HG03039 (cell line): ENCODE data around the gene GASK1A.
"Not testable (repeated sequence)": the region's sequence is repeated elsewhere in the genome, so short reads cannot be mapped to it uniquely, and the experiment has no call there.

Experiments
- ATAC-seq: cut with Tn5 transposase; IDR thresholded peaks from one replicate; pipeline ENCODE4 v1.9.1; 2021; ENCODE audit warnings: mild to moderate bottlenecking, moderate library complexity; ENCODE audit not compliant: unreplicated experiment

The GASK1A gene

GRCh38 chr3:42979044-42979972 lies at the start of gene GASK1A:
Gene GASK1A, plus strand, starts transcription at chr3:42979311. Its CDS starts 332 bp downstream, at chr3:42979643.
- no peak for ATAC-seq

DNA sequence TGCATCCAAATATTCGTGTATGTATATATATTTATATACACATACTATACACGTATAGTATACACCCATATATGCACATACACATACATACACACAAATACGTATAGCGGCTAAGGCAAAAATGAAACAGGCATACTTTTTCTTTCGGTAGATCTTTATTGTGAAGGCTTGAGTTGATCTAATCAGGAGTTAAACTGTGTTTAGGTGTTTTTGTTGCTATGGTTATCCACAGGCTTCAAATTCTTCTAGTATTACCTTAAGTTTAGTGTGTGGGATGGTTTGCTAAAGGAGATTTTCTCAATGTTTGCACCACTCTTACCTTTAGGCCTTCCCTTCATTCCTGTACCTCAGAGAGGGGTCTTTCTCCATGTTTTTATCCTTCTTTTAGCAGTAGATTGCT lies 45.0 kb upstream of the GASK1A start:
- ATAC-seq, result no peak

- no peak for ATAC-seq
Observed at GRCh38 chr3:42934910-42935309, 44.2 kb upstream of the GASK1A start.

DNA sequence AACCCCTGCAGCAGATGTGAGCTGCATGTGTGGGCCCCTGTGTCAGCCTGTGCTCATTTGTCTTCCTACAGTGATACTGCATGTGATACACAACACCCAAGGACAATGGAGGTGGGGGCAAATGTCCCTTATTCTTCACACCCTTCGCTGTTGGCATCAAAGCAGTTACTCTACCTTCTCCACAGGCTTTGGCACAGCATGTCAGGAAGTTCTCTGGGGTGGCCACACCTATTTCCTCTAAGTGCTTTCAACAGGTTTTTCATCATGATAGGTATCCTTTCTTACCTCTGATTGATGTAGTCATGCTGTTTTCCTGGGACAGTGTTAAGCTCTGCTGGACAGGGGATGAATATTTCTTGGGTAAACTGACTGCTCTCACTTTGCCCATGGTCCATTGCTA lies 43.6 kb upstream of the GASK1A start:
- no peak for ATAC-seq

DNA sequence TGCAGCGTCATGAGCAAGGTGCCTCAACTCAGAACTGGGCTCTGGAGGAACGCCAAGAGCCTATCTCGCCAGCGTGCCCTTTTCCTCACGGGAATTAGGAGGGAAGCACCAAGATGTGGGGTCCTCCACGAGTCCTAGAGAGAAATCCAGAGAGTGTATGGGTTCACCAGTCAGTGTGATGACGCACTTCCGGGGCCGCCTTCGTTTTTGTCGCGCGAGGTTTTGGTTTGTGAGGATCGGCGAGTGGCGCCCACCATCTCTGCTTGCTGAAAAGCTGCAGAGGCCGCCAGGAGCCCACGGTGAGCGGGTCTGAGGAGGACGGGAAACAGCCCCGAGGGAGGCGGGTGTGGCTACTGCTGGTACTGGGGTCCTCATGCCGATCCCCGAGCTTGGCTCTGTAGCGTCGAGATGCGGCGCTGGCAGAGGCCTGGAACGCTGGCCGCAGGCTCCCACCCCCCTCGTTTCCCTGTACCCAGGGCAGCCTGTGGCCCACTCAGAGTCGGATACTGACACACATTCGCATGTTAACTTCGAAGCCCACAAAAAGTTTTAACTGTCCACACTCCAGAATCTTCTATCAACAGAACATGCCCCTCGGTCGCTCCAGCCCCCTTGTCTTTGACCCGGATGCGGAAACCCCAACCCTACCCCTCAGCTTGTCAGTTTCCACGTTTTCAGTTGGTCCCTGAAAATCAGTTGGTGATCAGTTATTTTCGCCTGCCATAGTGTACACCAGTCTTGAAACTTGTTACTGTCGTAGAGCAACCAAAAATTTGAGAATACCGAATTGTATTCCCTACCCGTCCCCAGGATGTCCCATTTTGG lies 42.7 kb upstream of the GASK1A start:
- no peak for ATAC-seq

GRCh38 chr3:42937334-42937733 lies 41.8 kb upstream of the GASK1A start:
- no peak for ATAC-seq

GRCh38 chr3:42942693-42943092 lies 36.4 kb upstream of the GASK1A start:
- ATAC-seq, result no peak

GRCh38 chr3:42946050-42946449 lies 33.1 kb upstream of the GASK1A start:
- ATAC-seq, result peak; percentile 54

- ATAC-seq, result no peak
Observed at GRCh38 chr3:42957573-42957972, 21.5 kb upstream of the GASK1A start.

GRCh38 chr3:42960282-42960681 lies 18.8 kb upstream of the GASK1A start:
- ATAC-seq, result no peak

GRCh38 chr3:42960786-42961185 lies 18.3 kb upstream of the GASK1A start:
- no peak for ATAC-seq

GRCh38 chr3:42961633-42962032 lies 17.5 kb upstream of the GASK1A start:
- ATAC-seq, result no peak

DNA sequence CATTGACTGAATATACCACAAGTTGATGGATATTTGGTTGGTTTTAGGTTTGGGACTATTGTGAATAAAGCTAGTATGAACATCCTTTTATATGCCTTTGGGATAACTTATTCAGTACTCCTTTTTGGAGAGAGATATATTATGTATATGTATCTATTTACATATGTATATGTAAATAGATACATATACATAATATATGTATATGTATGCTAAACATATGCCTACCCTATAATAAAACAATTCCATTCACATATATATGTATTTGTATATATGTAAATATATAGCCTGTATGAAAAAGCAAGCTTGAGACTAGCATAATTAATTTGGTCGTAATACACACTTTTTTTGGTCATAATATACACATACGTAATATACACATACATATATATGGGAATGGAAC lies 15.8 kb upstream of the GASK1A start:
- no peak for ATAC-seq

DNA sequence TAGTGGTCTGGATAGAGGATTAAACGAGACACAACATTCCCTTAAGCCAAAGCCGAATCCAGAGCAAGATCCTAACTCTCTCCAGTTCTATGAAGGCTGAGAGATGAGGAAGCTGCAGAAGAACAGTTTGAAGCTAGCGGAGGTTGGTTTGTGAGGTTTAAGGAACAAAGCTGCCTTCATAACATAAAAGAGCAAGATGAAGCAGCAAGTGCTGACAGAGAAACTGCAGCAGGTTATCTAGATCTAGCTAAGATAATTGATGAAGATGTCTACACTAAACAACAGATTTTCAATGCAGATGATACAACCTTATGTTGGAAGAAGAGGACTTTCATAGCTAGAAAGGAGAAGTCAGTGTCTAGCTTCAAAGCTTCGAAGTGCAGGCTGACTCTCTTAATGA lies 14.8 kb upstream of the GASK1A start:
- no peak for ATAC-seq

DNA sequence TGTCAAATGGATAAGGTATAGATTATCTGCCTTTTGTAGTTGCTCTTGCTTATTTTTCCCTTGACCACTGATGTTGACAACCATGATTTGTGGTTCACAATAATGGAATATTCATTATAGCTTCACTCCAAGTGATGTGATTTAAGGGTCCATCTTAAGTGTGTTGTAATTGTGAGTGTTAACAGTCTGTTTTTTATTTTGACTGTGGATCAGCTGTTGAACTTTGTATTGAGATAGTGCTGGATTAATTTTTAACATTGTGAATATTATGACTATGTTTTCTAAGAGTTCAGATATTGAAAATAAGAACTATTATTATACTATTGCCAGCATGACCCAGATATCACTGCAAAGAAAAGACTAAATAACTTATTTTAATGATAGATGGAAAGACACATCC lies 8.6 kb upstream of the GASK1A start:
- ATAC-seq, result no peak

GRCh38 chr3:42970976-42971772 lies 7.9 kb upstream of the GASK1A start:
- no peak for ATAC-seq

GRCh38 chr3:42974906-42975305 lies 4.2 kb upstream of the GASK1A start:
- ATAC-seq, result not testable (repeated sequence)

DNA sequence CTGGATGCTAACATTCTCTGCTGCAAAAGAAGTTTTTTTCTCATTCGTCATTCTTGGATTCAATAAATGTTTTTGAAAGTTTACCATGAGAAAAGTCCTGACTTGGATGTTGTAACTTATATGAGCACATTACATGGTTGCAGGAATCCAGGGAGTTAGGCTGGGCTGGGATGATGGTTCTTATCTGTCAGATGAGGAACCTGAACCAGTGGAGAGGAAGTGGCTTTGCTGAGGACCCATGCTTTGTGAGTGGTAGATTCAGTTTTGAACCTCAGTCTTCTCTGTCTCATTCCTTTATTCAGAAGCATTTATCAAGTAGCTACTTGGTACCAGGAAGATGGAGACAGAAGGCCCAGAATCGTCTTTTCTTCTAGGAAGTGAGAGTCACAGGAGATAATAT lies 3.7 kb upstream of the GASK1A start:
- ATAC-seq, result no peak

- ATAC-seq, result no peak
Observed at GRCh38 chr3:42975955-42976354, 3.2 kb upstream of the GASK1A start.

DNA sequence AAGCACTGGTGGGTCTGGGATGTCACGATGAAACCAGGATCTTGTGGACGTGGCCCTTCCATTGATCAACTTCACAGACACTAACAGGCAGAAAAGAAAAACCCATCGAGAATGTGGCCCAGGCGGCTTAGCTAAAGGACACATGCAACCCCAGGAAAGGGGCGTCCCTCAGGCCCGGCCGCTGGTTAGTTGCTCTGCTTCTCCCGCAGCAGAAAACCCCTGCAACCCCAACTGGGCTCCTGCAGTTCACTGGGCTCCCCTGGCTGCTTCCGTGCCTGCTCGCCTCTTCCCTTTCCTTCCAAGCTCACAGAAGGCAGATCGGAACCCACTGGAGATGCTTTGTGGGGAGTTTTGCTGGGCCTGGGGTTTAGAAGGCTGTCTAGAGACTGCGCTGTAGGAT lies 1.1 kb downstream of the GASK1A start:
- ATAC-seq, result no peak

DNA sequence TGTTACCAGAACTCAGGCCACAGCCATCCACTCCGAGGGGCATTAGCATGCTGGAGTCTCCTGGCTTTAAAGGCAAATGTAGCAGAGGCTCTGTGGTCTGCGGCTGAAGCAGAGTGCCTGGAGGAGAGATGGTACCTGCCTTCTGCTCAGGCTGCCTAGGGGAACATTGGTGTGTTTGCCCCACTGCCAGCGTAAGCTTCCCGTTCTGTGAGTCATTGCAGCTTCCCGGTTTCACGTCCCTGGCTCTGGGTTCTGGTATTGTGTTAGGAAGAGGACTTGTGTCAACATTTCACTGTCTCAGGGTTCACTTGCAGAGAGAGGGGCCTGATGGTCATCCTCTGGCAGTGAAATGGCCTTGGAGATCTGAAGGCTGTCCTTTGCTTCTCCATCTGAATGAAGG lies 1.8 kb downstream of the GASK1A start:
- no peak for ATAC-seq
